ENCODE measurements around the gene SH3BGRL2.
"Not testable (repeated sequence)": the region's sequence is repeated elsewhere in the genome, so short reads cannot be mapped to it uniquely, and the experiment has no call there.

SH3BGRL2 gene

GRCh38 chr6:79650950-79651349 is 19.8 kb downstream of the SH3BGRL2 start:
- no peak for DNase-seq

GRCh38 chr6:79656134-79656533 is 25.0 kb downstream of the SH3BGRL2 start:
- DNase-seq = no peak

GRCh38 chr6:79657238-79657637 is 26.1 kb downstream of the SH3BGRL2 start:
- DNase-seq = no peak

- DNase-seq = not testable (repeated sequence)
Measured at GRCh38 chr6:79663655-79664054, 32.5 kb downstream of the SH3BGRL2 start.

GRCh38 chr6:79665725-79666551 is 34.8 kb downstream of the SH3BGRL2 start:
- DNase-seq = no peak

GRCh38 chr6:79666634-79667033 is 35.5 kb downstream of the SH3BGRL2 start:
- no peak for DNase-seq

- DNase-seq = no peak
Measured at GRCh38 chr6:79668381-79668780, 37.3 kb downstream of the SH3BGRL2 start.

- DNase-seq = no peak
Measured at GRCh38 chr6:79669766-79670165, 38.6 kb downstream of the SH3BGRL2 start.

GRCh38 chr6:79670789-79671188 is 39.7 kb downstream of the SH3BGRL2 start:
- no peak for DNase-seq

- no peak for DNase-seq
Measured at GRCh38 chr6:79671600-79672266, 40.6 kb downstream of the SH3BGRL2 start.

- no peak for DNase-seq
Measured at GRCh38 chr6:79672631-79673111, 41.5 kb downstream of the SH3BGRL2 start.

GRCh38 chr6:79673947-79674346 is 42.8 kb downstream of the SH3BGRL2 start:
- no peak for DNase-seq

- DNase-seq = no peak
Measured at GRCh38 chr6:79676785-79677736, 45.9 kb downstream of the SH3BGRL2 start.

- not testable (repeated sequence) for DNase-seq
Measured at GRCh38 chr6:79682682-79683081, 51.6 kb downstream of the SH3BGRL2 start.

- no peak for DNase-seq
Measured at GRCh38 chr6:79684876-79685275, 53.7 kb downstream of the SH3BGRL2 start.

- no peak for DNase-seq
Measured at GRCh38 chr6:79686707-79687309, 55.7 kb downstream of the SH3BGRL2 start.

- DNase-seq = no peak
Measured at GRCh38 chr6:79687759-79688158, 56.6 kb downstream of the SH3BGRL2 start.

GRCh38 chr6:79694156-79694555 is 63.0 kb downstream of the SH3BGRL2 start:
- no peak for DNase-seq

- DNase-seq = no peak
Measured at GRCh38 chr6:79694623-79695343, 63.7 kb downstream of the SH3BGRL2 start.

- DNase-seq = no peak
Measured at GRCh38 chr6:79697430-79697829, 66.3 kb downstream of the SH3BGRL2 start.

- DNase-seq = no peak
Measured at GRCh38 chr6:79699606-79700005, 68.5 kb downstream of the SH3BGRL2 start.

- DNase-seq = no peak
Measured at GRCh38 chr6:79702691-79703090, 71.6 kb downstream of the SH3BGRL2 start.
